Vagina (tissue), 2 donors: ENCODE data around the gene RETNLB. TPM values are rescaled to one million over a fixed set of nuclear protein-coding genes. Genes with fewer than 3 reads are reported as not detected.

Source experiments
- DNase-seq, 2 donors: peaks; one replicate each; pipeline ENCODE4 v3.0.0-alpha.2; 2017; ENCODE audit errors: extremely low spot score in 2 of 2
- H3K27ac ChIP-seq: fragments of 200-600 bp; sonication (generic); one replicate; pipeline ENCODE4 v1.5.1; 2019
- H3K27me3 ChIP-seq: fragments of 200-600 bp; sonication (generic); one replicate; pipeline ENCODE4 v1.5.1; 2019
- H3K36me3 ChIP-seq, 2 donors: fragments of 200-600 bp; sonication (generic); one replicate each; pipeline ENCODE4 v1.5.1; 2017 to 2019
- H3K4me1 ChIP-seq: fragments of 200-600 bp; sonication (generic); one replicate; pipeline ENCODE4 v1.5.1; 2019
- H3K4me3 ChIP-seq, 2 donors: fragments of 200-600 bp; sonication (generic); 1 replicate in 1 of 2; 2 replicates in 1 of 2; pipeline ENCODE4 v1.5.1; 2016 to 2019
- H3K9me3 ChIP-seq: fragments of 200-600 bp; sonication (generic); one replicate; pipeline ENCODE4 v1.5.1; 2019
- POLR2A ChIP-seq, 2 donors: fragments of 450-650 bp; IDR thresholded peaks; one replicate each; pipeline ENCODE4 v1.6.1; 2017; ENCODE audit warnings: antibody characterized with exemption in 2 of 2, mild to moderate bottlenecking in 2 of 2, moderate library complexity in 2 of 2
- POLR2AphosphoS5 ChIP-seq, 2 donors: sonication (generic); formaldehyde crosslinking; IDR thresholded peaks; one replicate each; pipeline ENCODE4 v1.9.0; 2017; ENCODE audit warnings: antibody characterized with exemption in 2 of 2, mild to moderate bottlenecking in 2 of 2, low read depth in 1 of 2; ENCODE audit not compliant: insufficient read depth in 1 of 2
- intact Hi-C: fragments of 100-400 bp; cut with DNase I; formaldehyde crosslinking; loops from one replicate; pipeline ENCODE4 v1.15.1; 2023
- total RNA-seq: library from RNA; depleted of rRNA; stranded (reverse); fragments of >200 nt; gene quantifications from one replicate; pipeline ENCODE4 v1.2.3, GENCODE V29; 2016
- TF ChIP-seq, protein P1 (sequence below), 3 experiments: fragments of 450-650 bp in 2 of 3; fragments of 200-600 bp in 1 of 3; sonication (generic) in 1 of 3; IDR thresholded peaks; one replicate each; pipeline ENCODE4 v1.5.1; 2017 to 2019; ENCODE audit warnings: antibody characterized with exemption in 3 of 3, mild to moderate bottlenecking in 2 of 3, moderate library complexity in 2 of 3

The RETNLB gene
- total RNA-seq, 1 donor from 2014 or later, result not detected

DNA sequence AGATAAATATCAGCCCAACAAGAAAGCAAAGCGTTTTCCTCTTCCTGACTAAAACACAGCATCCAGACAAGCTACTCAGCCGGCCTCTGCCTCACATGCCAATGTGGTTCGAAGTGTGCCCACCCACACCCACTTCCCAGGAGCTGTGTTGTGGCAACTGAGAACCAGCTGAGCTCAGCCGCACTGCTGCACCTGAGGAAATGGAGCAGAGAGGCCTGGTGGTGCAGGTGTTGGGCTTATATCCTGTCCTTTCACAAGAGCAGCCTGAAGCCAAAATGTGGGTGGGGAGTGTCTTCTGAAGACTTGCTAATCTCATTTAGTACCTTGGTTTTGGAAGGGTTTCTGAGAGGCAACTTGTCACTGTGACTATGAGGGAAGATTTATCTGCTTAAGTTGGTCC is 23.0 kb upstream of the RETNLB start:
- TF ChIP-seq POLR2AphosphoS5 (IDR thresholded peaks at IDR 0.05; ENCODE audit: insufficient read depth in 1 of 2, low read depth in 1 of 2) (no peak), POLR2A (IDR thresholded peaks at IDR 0.05) (no peak)
- TF ChIP-seq, protein P1, sequence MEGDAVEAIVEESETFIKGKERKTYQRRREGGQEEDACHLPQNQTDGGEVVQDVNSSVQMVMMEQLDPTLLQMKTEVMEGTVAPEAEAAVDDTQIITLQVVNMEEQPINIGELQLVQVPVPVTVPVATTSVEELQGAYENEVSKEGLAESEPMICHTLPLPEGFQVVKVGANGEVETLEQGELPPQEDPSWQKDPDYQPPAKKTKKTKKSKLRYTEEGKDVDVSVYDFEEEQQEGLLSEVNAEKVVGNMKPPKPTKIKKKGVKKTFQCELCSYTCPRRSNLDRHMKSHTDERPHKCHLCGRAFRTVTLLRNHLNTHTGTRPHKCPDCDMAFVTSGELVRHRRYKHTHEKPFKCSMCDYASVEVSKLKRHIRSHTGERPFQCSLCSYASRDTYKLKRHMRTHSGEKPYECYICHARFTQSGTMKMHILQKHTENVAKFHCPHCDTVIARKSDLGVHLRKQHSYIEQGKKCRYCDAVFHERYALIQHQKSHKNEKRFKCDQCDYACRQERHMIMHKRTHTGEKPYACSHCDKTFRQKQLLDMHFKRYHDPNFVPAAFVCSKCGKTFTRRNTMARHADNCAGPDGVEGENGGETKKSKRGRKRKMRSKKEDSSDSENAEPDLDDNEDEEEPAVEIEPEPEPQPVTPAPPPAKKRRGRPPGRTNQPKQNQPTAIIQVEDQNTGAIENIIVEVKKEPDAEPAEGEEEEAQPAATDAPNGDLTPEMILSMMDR (IDR thresholded peaks at IDR 0.05), result no peak
- Histone ChIP-seq H3K36me3 (no peaks in the 10 kb centered on the region), H3K4me3 (no peak overlapping the region), H3K27ac (no peak overlapping the region), H3K27me3 (no peaks in the 10 kb centered on the region), H3K9me3 (no peaks in the 10 kb centered on the region), H3K4me1 (no peaks in the 10 kb centered on the region)
- intact Hi-C loops, result no loop called here
- DNase-seq, result no peak

DNA sequence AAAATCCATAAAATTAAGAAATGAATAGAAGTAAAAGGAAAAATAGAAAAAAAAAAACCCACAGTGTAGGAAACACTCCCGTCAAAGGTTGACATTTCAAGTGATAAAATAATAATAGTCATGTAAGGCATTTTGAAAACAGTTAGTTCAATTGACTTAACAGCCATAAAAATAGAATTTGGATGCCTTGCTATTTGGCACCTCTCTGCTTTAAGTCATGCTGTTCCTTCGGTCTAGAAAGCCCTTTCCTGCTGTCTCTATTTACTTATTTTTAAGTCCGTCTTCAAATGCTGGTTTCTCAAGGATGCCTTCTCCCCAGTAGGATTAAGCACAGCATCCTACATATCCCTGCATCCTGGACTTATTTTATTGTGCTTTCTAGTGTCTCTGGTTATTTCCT is 22.3 kb upstream of the RETNLB start:
- TF ChIP-seq POLR2A (IDR thresholded peaks at IDR 0.05), result no peak
- Histone ChIP-seq H3K36me3 (no peaks in the 10 kb centered on the region), H3K27me3 (no peaks in the 10 kb centered on the region), H3K4me1 (no peaks in the 10 kb centered on the region), H3K27ac (no peak overlapping the region), H3K4me3 (no peak overlapping the region), H3K9me3 (no peaks in the 10 kb centered on the region)
- intact Hi-C loops, result no loop called here
- DNase-seq, result no peak

DNA sequence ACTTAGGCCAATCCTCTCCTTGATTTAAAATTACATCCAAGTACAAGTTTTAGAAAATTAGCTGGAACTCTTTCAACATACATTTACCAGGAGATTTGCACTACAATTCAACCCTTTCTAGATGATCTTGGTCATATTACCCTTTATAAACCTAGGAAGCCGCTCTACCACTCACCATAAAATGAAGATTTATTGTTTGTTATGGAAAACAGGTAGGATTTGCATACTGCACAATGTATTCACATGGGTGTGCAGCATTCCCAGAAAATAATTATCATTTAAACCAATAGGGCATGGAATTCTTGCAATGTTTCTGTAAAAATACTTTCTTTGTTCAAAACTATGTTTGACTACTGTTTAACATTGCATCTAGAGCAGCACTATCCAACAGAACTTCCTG is 18.4 kb upstream of the RETNLB start:
- Histone ChIP-seq H3K27me3 (no peaks in the 10 kb centered on the region), H3K4me3 (no peak overlapping the region), H3K4me1 (no peaks in the 10 kb centered on the region), H3K27ac (no peak overlapping the region), H3K9me3 (no peaks in the 10 kb centered on the region), H3K36me3 (no peaks in the 10 kb centered on the region)
- DNase-seq, result no peak
- TF ChIP-seq POLR2A (IDR thresholded peaks at IDR 0.05), result no peak
- TF ChIP-seq POLR2AphosphoS5 (IDR thresholded peaks at IDR 0.05; ENCODE audit: insufficient read depth in 1 of 2, low read depth in 1 of 2), result no peak
- intact Hi-C loops, result no loop called here

DNA sequence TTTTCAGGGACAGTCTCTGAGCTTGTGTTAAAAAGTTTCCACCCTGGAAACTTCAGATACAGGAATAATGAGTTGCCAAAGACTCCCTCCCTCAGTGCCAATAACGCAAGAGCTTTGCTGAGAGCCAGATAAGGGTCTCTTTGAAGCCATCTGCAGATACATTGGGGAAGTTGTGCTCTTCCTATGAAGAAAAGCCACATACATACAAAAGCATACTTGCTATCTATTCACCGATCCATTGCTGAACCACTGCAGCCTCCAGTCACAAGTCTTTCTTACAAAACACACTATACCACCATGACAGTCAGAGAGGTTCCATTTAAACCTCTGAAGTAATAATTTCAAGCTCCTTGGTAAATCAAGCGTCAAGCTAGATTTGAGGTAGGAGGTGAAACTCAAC is 10.0 kb upstream of the RETNLB start:
- Histone ChIP-seq H3K27me3 (no peaks in the 10 kb centered on the region), H3K4me3 (no peak overlapping the region)
- intact Hi-C loops, result no loop called here

DNA sequence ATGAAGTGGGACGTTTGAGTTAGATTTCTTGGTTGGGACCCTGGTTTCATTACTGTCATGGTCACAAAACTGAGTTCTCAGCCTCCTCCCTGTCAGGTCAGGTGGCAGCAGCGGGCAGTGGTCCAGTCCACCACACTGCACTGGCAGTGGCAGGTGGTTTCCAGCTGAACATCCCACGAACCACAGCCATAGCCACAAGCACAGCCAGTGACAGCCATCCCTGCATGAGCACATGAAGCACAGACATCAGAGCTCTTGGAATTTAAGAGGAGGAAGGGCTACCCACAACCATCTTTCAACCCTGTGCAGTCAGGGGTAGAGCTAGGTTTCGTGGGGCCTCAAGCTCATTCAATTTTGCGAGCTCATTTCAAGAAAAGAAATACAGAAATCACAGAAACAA is 1.5 kb downstream of the RETNLB start:
- H3K4me1 ChIP-seq, result no peaks in the 10 kb centered on the region
- no peak for DNase-seq
- H3K27me3 ChIP-seq, result no peaks in the 10 kb centered on the region
- H3K9me3 ChIP-seq, result no peaks in the 10 kb centered on the region
- H3K27ac ChIP-seq, result no peak overlapping the region
- H3K4me3 ChIP-seq, result no peak overlapping the region
- TF ChIP-seq POLR2A (IDR thresholded peaks at IDR 0.05) (no peak), POLR2AphosphoS5 (IDR thresholded peaks at IDR 0.05; ENCODE audit: insufficient read depth in 1 of 2, low read depth in 1 of 2) (no peak)
- TF ChIP-seq, protein P1 (IDR thresholded peaks at IDR 0.05), result no peak
- intact Hi-C loops, result no loop called here
- no peaks in the 10 kb centered on the region for H3K36me3 ChIP-seq

More for the DNA sequence above, 10.0 kb upstream of the RETNLB start:
- H3K9me3 ChIP-seq, result no peaks in the 10 kb centered on the region
- no peak for TF ChIP-seq POLR2AphosphoS5 (IDR thresholded peaks at IDR 0.05; ENCODE audit: insufficient read depth in 1 of 2, low read depth in 1 of 2)
- DNase-seq, result no peak
- H3K36me3 ChIP-seq, result no peaks in the 10 kb centered on the region
- no peak overlapping the region for H3K27ac ChIP-seq
- H3K4me1 ChIP-seq, result no peaks in the 10 kb centered on the region

DNA sequence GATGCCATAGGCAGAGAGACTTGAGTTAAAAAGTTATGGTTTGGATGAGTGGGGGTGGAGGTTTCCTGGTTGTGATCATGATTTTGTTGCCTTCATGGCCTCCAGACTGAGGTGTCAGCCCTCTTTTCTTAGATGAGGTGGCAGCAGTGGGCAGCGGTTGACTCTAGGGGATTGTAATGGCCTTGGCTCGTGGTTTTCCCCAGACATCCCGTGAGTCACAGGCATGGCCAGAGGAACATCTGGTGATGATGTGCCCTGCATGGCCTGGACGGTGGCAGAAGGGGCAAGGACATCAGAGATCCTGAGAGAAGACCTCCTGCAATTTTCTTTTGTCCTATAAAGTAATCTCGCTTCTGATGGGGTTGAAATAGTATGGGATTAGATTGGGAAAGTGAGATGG is 12.4 kb downstream of the RETNLB start:
- no peaks in the 10 kb centered on the region for H3K4me1 ChIP-seq
- no peaks in the 10 kb centered on the region for H3K9me3 ChIP-seq
- no peaks in the 10 kb centered on the region for H3K27me3 ChIP-seq
- no peak for TF ChIP-seq POLR2AphosphoS5 (IDR thresholded peaks at IDR 0.05; ENCODE audit: insufficient read depth in 1 of 2, low read depth in 1 of 2)
- TF ChIP-seq POLR2A (IDR thresholded peaks at IDR 0.05), result no peak
- TF ChIP-seq, protein P1 (IDR thresholded peaks at IDR 0.05), result no peak
- no peak overlapping the region for H3K27ac ChIP-seq
- H3K36me3 ChIP-seq, result no peaks in the 10 kb centered on the region
- DNase-seq, result no peak
- H3K4me3 ChIP-seq, result no peak overlapping the region
- intact Hi-C loops, result no loop called here

DNA sequence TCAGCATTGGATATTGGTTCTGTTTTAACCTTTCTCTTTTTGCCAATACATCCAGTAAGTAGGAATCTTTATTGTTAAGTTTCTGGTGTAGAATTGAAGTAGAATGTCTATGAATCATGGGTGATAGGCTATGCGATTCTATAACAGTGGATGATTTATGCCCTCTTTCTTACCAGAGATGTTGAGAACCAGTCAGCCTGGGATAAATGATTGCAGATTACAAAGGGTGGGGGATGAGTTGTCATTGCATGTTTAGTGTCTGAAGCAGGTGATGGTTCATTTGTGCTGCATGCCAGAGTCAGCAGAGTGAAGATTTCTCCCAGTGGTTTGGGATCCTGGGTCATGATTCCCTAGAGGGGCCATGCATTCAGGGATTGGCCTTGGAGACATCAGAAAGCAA is 14.3 kb downstream of the RETNLB start:
- TF ChIP-seq POLR2A (IDR thresholded peaks at IDR 0.05), result no peak
- DNase-seq, result no peak
- Histone ChIP-seq H3K9me3 (no peaks in the 10 kb centered on the region), H3K4me3 (no peak overlapping the region), H3K27me3 (no peaks in the 10 kb centered on the region), H3K36me3 (no peaks in the 10 kb centered on the region), H3K4me1 (no peaks in the 10 kb centered on the region), H3K27ac (no peak overlapping the region)
- intact Hi-C loops, result no loop called here
